Stimulated activated CD4-positive, alpha-beta T cell treated with anti-CD3 and anti-CD28 coated beads, Interleukin-2, amount 100 ng/mL, for 48 hours (primary cell): ENCODE measurements around the gene ZNF816.
"Not testable (repeated sequence)": the region's sequence is repeated elsewhere in the genome, so short reads cannot be mapped to it uniquely, and the experiment has no call there.

Experiments
- DNase-seq, 2 donors: peaks; one replicate each; pipeline ENCODE4 v3.0.0-alpha.2; 2020

ZNF816 gene

GRCh38 chr19:52962394-52963246 lies at the start of gene ZNF816:
TSS of gene ZNF816 (minus strand) at chr19:52962881. CDS start at chr19:52956089, 6,792 bp downstream.
- DNase-seq, result peak; percentile 97 to 99

GRCh38 chr19:53012006-53012405 lies 49.3 kb upstream of the ZNF816 start:
- DNase-seq, result no peak

- no peak for DNase-seq
Measured at GRCh38 chr19:53010494-53010893, 47.8 kb upstream of the ZNF816 start.

- DNase-seq, result no peak
Measured at GRCh38 chr19:53008061-53008778, 45.5 kb upstream of the ZNF816 start.

- DNase-seq, result no peak
Measured at GRCh38 chr19:53007606-53008005, 44.9 kb upstream of the ZNF816 start.

- DNase-seq, result no peak
Measured at GRCh38 chr19:53007200-53007599, 44.5 kb upstream of the ZNF816 start.

- DNase-seq, result no peak
Measured at GRCh38 chr19:53004242-53004641, 41.6 kb upstream of the ZNF816 start.

GRCh38 chr19:53002479-53002878 lies 39.8 kb upstream of the ZNF816 start:
- DNase-seq, result no peak

- no peak for DNase-seq
Measured at GRCh38 chr19:52997975-52998374, 35.3 kb upstream of the ZNF816 start.

- DNase-seq, result no peak
Measured at GRCh38 chr19:52995711-52996110, 33.0 kb upstream of the ZNF816 start.

- peak; percentile 57 to 64 for DNase-seq
Measured at GRCh38 chr19:52993342-52994178, 30.9 kb upstream of the ZNF816 start.

- DNase-seq, result no peak
Measured at GRCh38 chr19:52992109-52993004, 29.7 kb upstream of the ZNF816 start.

- DNase-seq, result no peak
Measured at GRCh38 chr19:52991484-52991883, 28.8 kb upstream of the ZNF816 start.

GRCh38 chr19:52990759-52991418 lies 28.2 kb upstream of the ZNF816 start:
- DNase-seq, result no peak

GRCh38 chr19:52988506-52988905 lies 25.8 kb upstream of the ZNF816 start:
- no peak for DNase-seq

- no peak for DNase-seq
Measured at GRCh38 chr19:52987221-52987620, 24.5 kb upstream of the ZNF816 start.

- not testable (repeated sequence) for DNase-seq
Measured at GRCh38 chr19:52983167-52983566, 20.5 kb upstream of the ZNF816 start.

- no peak for DNase-seq
Measured at GRCh38 chr19:52981329-52981728, 18.6 kb upstream of the ZNF816 start.

GRCh38 chr19:52967772-52968171 lies 5.1 kb upstream of the ZNF816 start:
- no peak for DNase-seq

- peak in 1 of 2 donors; percentile 5 for DNase-seq
Measured at GRCh38 chr19:52963247-52963618, 552 bp upstream of the ZNF816 start.

- no peak for DNase-seq
Measured at GRCh38 chr19:52961981-52962380, 700 bp downstream of the ZNF816 start.
